HepG2 (cell line): ENCODE data around the gene PRSS27. TPM values are rescaled to one million over a fixed set of nuclear protein-coding genes. Genes with fewer than 3 reads are reported as not detected.

Experiments
- BCL6 ChIP-seq: IDR thresholded peaks from 2 replicates; pipeline ENCODE4 v1.6.1; 2016; ENCODE audit warnings: missing genetic modification reagents, missing compliant biosample characterization
- FOXO1 ChIP-seq: sonication (generic); formaldehyde crosslinking; IDR thresholded peaks from 2 replicates; pipeline ENCODE4 v1.4.0; 2020; ENCODE audit warnings: missing genetic modification reagents
- GATA4 ChIP-seq: sonication (generic); IDR thresholded peaks from 2 replicates; pipeline ENCODE4 v1.6.1; 2016; ENCODE audit warnings: antibody characterized with exemption, low read depth, borderline replicate concordance
- HNRNPUL1 ChIP-seq: fragments of 200-400 bp; formaldehyde crosslinking; IDR thresholded peaks from 2 replicates; pipeline ENCODE4 v1.6.1; 2017; ENCODE audit warnings: low read depth, mild to moderate bottlenecking, low read length, moderate library complexity
- IKZF4 ChIP-seq: sonication (generic); formaldehyde crosslinking; IDR thresholded peaks from 2 replicates; pipeline ENCODE4 v1.5.1; 2020; ENCODE audit warnings: borderline replicate concordance, mild to moderate bottlenecking, low read depth, missing genetic modification reagents; ENCODE audit errors: not compliant biosample characterization
- JARID2 ChIP-seq: sonication (generic); formaldehyde crosslinking; IDR thresholded peaks from 2 replicates; pipeline ENCODE4 v1.8.1; 2023; ENCODE audit warnings: missing genetic modification reagents, inconsistent platforms; ENCODE audit not compliant: insufficient replicate concordance
- KDM2A ChIP-seq: sonication (generic); formaldehyde crosslinking; IDR thresholded peaks from 2 replicates; pipeline ENCODE4 v1.4.0; 2020; ENCODE audit warnings: low read depth, missing genetic modification reagents, borderline replicate concordance
- POLR2AphosphoS5 ChIP-seq: IDR thresholded peaks from 2 replicates; pipeline ENCODE4 v1.6.1; 2012; ENCODE audit warnings: low read depth, low read length
- POLR2G ChIP-seq: fragments of 200-400 bp; formaldehyde crosslinking; IDR thresholded peaks from 2 replicates; pipeline ENCODE4 v1.6.1; 2018; ENCODE audit warnings: mild to moderate bottlenecking, low read depth, low read length, moderate library complexity
- SAFB2 ChIP-seq: sonication (generic); formaldehyde crosslinking; IDR thresholded peaks from 2 replicates; pipeline ENCODE4 v1.5.1; 2020; ENCODE audit warnings: missing genetic modification reagents, low read depth, mild to moderate bottlenecking, borderline replicate concordance
- SP140L ChIP-seq: sonication (generic); formaldehyde crosslinking; IDR thresholded peaks from 2 replicates; pipeline ENCODE4 v1.4.0; 2020; ENCODE audit warnings: missing genetic modification reagents, borderline replicate concordance
- ZBTB20 ChIP-seq: sonication (generic); formaldehyde crosslinking; IDR thresholded peaks from 2 replicates; pipeline ENCODE4 v1.8.1; 2023; ENCODE audit warnings: missing genetic modification reagents, low read depth, mild to moderate bottlenecking, borderline replicate concordance
- ZIK1 ChIP-seq: sonication (generic); formaldehyde crosslinking; IDR thresholded peaks from 2 replicates; pipeline ENCODE4 v1.5.0; 2020; ENCODE audit warnings: mild to moderate bottlenecking, low read depth, missing genetic modification reagents, borderline replicate concordance
- ZNF567 ChIP-seq: sonication (generic); formaldehyde crosslinking; IDR thresholded peaks from 2 replicates; pipeline ENCODE4 v1.8.1; 2023; ENCODE audit warnings: mild to moderate bottlenecking, missing genetic modification reagents, borderline replicate concordance
- ZNF75D ChIP-seq: sonication (generic); formaldehyde crosslinking; IDR thresholded peaks from 2 replicates; pipeline ENCODE4 v1.8.1; 2023; ENCODE audit warnings: missing genetic modification reagents, mild to moderate bottlenecking, borderline replicate concordance
- polyA plus RNA-seq, 8 experiments: library from polyadenylated mRNA; depleted of rRNA in 3 of 8; stranded (reverse) in 7 of 8; unstranded in 1 of 8; fragments of >200 nt; fragmentation: Illumina TruSeq in 4 of 8; extraction: Trizol in 4 of 8; gene quantifications; 2 replicates each; pipeline versions ENCODE4 v1.2.1 to v1.2.3, GENCODE V29; 2011 to 2016; ENCODE audit warnings: low read depth in 4 of 8, missing spikeins in 1 of 8, mixed read lengths in 1 of 8; ENCODE audit not compliant: insufficient read depth in 1 of 8
- total RNA-seq, 5 experiments: library from RNA; depleted of rRNA; stranded (reverse); fragments of >200 nt; fragmentation: Illumina TruSeq; extraction: Trizol; gene quantifications; 2 replicates each; pipeline ENCODE4 v1.2.3, GENCODE V29; 2016; ENCODE audit warnings: low read depth in 1 of 5
- TF ChIP-seq, protein P1 (sequence below): sonication (generic); formaldehyde crosslinking; IDR thresholded peaks from 2 replicates; pipeline ENCODE4 v1.4.0; 2020; ENCODE audit warnings: missing genetic modification reagents
- TF ChIP-seq, protein P2 (sequence below): sonication (generic); formaldehyde crosslinking; IDR thresholded peaks from 2 replicates; pipeline ENCODE4 v1.8.0; 2022; ENCODE audit warnings: missing genetic modification reagents, mild to moderate bottlenecking, inconsistent platforms, borderline replicate concordance
- TF ChIP-seq, protein P3 (sequence below): IDR thresholded peaks from 2 replicates; pipeline ENCODE4 v1.6.1; 2016; ENCODE audit warnings: low read depth, control low read depth
- TF ChIP-seq, protein P4 (sequence below): sonication (generic); formaldehyde crosslinking; IDR thresholded peaks from 2 replicates; pipeline ENCODE4; 2020; ENCODE audit warnings: missing genetic modification reagents, mild to moderate bottlenecking, borderline replicate concordance

The PRSS27 gene
- total and polyA plus RNA-seq, 2 of the 13 experiments (the other 11 are each of a cell fraction or from before 2014, with no cell fraction given) = 0.20 to 0.73 TPM

DNA sequence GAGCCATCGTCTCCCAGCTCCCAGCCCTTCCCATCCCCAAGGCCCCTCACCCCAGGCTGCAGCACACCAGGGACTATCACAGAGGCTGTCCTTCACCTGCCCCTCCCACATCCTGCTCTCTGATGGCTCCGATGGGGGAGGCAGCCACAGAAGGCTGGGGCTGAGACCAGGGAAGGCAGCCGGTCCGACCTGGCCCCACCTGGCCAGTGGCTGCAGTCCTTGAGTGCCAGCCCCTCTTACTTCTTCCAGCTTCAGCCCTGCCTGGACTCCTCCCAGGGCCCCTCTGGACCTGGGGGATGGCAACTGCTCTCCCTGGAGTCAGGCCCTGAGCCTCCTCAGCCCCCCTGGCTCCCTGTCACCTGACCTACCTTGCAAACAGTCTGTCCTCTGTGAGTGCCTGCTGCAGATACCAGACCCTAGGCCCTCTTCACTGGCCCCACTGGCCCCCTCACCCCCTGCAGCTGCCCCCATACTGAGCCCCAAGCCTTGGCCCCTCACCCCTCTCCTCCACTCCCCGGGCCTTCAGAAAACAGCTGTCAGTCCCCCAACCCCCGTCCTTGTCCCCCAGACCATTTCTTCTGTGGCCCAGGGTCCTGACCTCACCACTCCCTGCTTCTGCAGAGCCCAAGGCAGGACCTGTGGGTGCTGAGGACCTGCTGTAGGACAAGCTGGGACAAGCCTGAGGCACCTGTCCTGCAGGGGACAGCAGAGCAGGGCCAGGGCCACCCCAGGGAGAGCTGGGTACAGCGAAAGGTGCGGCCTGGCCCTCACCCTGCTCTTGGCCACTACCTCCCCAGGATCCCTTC is 19.8 kb upstream of the PRSS27 start (continued):
- no peak for TF ChIP-seq HNRNPUL1
- TF ChIP-seq KDM2A = peak; percentile 35; the same call in 1 of the 2 replicates
- no peak for TF ChIP-seq ZIK1 (CRISPR knock-in tag)
- TF ChIP-seq, protein P1, sequence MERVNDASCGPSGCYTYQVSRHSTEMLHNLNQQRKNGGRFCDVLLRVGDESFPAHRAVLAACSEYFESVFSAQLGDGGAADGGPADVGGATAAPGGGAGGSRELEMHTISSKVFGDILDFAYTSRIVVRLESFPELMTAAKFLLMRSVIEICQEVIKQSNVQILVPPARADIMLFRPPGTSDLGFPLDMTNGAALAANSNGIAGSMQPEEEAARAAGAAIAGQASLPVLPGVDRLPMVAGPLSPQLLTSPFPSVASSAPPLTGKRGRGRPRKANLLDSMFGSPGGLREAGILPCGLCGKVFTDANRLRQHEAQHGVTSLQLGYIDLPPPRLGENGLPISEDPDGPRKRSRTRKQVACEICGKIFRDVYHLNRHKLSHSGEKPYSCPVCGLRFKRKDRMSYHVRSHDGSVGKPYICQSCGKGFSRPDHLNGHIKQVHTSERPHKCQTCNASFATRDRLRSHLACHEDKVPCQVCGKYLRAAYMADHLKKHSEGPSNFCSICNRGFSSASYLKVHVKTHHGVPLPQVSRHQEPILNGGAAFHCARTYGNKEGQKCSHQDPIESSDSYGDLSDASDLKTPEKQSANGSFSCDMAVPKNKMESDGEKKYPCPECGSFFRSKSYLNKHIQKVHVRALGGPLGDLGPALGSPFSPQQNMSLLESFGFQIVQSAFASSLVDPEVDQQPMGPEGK (CRISPR knock-in tag) = peak; percentile 74
- TF ChIP-seq, protein P2, sequence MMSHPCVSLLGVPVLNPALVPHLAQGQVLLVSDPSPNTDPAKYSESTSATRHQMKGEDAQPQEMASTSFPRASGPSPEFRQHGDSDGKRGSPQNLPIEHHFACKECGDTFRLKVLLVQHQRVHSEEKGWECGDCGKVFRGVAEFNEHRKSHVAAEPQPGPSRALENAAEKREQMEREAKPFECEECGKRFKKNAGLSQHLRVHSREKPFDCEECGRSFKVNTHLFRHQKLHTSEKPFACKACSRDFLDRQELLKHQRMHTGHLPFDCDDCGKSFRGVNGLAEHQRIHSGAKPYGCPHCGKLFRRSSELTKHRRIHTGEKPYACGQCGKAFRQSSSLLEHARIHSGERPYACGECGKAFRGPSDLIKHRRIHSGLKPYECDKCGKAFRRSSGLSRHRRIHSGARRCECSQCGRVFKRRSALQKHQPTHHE (CRISPR knock-in tag) = no peak
- no peak for TF ChIP-seq ZNF75D
- no peak for TF ChIP-seq FOXO1 (CRISPR knock-in tag)
- no peak for TF ChIP-seq SP140L (CRISPR knock-in tag)
- TF ChIP-seq POLR2G = peak; percentile 58; the same call in 1 of the 2 replicates
- TF ChIP-seq BCL6 = no peak
- no peak for TF ChIP-seq SAFB2 (CRISPR knock-in tag)
- TF ChIP-seq POLR2AphosphoS5 = no peak
- no peak for TF ChIP-seq JARID2
- TF ChIP-seq ZNF567 = no peak
- TF ChIP-seq, protein P3, sequence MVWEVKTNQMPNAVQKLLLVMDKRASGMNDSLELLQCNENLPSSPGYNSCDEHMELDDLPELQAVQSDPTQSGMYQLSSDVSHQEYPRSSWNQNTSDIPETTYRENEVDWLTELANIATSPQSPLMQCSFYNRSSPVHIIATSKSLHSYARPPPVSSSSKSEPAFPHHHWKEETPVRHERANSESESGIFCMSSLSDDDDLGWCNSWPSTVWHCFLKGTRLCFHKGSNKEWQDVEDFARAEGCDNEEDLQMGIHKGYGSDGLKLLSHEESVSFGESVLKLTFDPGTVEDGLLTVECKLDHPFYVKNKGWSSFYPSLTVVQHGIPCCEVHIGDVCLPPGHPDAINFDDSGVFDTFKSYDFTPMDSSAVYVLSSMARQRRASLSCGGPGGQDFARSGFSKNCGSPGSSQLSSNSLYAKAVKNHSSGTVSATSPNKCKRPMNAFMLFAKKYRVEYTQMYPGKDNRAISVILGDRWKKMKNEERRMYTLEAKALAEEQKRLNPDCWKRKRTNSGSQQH = no peak
- TF ChIP-seq IKZF4 (CRISPR knock-in tag) = no peak
- TF ChIP-seq ZBTB20 (CRISPR knock-in tag) = no peak
- TF ChIP-seq, protein P4, sequence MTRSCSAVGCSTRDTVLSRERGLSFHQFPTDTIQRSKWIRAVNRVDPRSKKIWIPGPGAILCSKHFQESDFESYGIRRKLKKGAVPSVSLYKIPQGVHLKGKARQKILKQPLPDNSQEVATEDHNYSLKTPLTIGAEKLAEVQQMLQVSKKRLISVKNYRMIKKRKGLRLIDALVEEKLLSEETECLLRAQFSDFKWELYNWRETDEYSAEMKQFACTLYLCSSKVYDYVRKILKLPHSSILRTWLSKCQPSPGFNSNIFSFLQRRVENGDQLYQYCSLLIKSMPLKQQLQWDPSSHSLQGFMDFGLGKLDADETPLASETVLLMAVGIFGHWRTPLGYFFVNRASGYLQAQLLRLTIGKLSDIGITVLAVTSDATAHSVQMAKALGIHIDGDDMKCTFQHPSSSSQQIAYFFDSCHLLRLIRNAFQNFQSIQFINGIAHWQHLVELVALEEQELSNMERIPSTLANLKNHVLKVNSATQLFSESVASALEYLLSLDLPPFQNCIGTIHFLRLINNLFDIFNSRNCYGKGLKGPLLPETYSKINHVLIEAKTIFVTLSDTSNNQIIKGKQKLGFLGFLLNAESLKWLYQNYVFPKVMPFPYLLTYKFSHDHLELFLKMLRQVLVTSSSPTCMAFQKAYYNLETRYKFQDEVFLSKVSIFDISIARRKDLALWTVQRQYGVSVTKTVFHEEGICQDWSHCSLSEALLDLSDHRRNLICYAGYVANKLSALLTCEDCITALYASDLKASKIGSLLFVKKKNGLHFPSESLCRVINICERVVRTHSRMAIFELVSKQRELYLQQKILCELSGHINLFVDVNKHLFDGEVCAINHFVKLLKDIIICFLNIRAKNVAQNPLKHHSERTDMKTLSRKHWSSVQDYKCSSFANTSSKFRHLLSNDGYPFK (CRISPR knock-in tag) = no peak
- no peak for TF ChIP-seq GATA4
